Neural crest cell (in vitro differentiated cells): ENCODE measurements around the gene ELK4. TPM values are rescaled to one million over a fixed set of nuclear protein-coding genes. Genes with fewer than 3 reads are reported as not detected.

Experiments used
- DNase-seq: peaks from one replicate; pipeline ENCODE4 v3.0.0; 2021; ENCODE audit warnings: low read depth, mixed read lengths, low spot score
- H3K27ac Mint-ChIP-seq: one replicate; pipeline ENCODE4 v1.8.0; 2021; ENCODE audit warnings: mild to moderate bottlenecking, mixed read lengths; ENCODE audit not compliant: unreplicated experiment
- H3K27me3 Mint-ChIP-seq: 2 replicates; pipeline ENCODE4 v1.8.0; 2021; ENCODE audit warnings: low read depth, mild to moderate bottlenecking, mixed read lengths
- H3K36me3 Mint-ChIP-seq: 2 replicates; pipeline ENCODE4 v1.8.0; 2021; ENCODE audit warnings: low read depth, mild to moderate bottlenecking, mixed read lengths
- H3K4me1 Mint-ChIP-seq: 2 replicates; pipeline ENCODE4 v1.8.0; 2021; ENCODE audit warnings: mixed read lengths
- H3K4me3 Mint-ChIP-seq: one replicate; pipeline ENCODE4 v1.8.0; 2021; ENCODE audit warnings: mild to moderate bottlenecking, mixed read lengths
- H3K9me3 Mint-ChIP-seq: 2 replicates; pipeline ENCODE4 v1.8.0; 2021; ENCODE audit warnings: mixed read lengths
- CTCF ChIP-seq: fragments of 200-600 bp; sonication (generic); conservative IDR thresholded peaks from 2 replicates; pipeline ENCODE4 v1.5.0; 2021; ENCODE audit warnings: antibody characterized with exemption, mild to moderate bottlenecking
- total RNA-seq: library from RNA; stranded (reverse); gene quantifications from 2 replicates; pipeline ENCODE4 v1.2.1, GENCODE V29; 2021

ELK4 gene
- total RNA-seq, 1 donor from 2014 or later = 30.1 TPM

GRCh38 chr1:205662135-205662738 is 30.4 kb upstream of the ELK4 start:
- Mint-ChIP-seq H3K36me3 (no peaks in the 10 kb centered on the region), H3K9me3 (no peaks in the 10 kb centered on the region), H3K27ac (peak overlapping the region; percentile 71), H3K27me3 (no peaks in the 10 kb centered on the region), H3K4me1 (peaks cover 65% of the 10 kb centered on the region), H3K4me3 (peak overlapping the region; percentile 12)
- TF ChIP-seq CTCF = no peak
- no peak for DNase-seq

GRCh38 chr1:205661429-205662134 is 29.8 kb upstream of the ELK4 start:
- Mint-ChIP-seq H3K4me1 (peaks cover 64% of the 10 kb centered on the region), H3K9me3 (no peaks in the 10 kb centered on the region), H3K36me3 (no peaks in the 10 kb centered on the region), H3K27ac (no peak overlapping the region), H3K4me3 (no peak overlapping the region), H3K27me3 (no peaks in the 10 kb centered on the region)
- TF ChIP-seq CTCF = no peak
- DNase-seq = no peak

GRCh38 chr1:205660361-205660760 is 28.6 kb upstream of the ELK4 start:
- no peak for TF ChIP-seq CTCF
- Mint-ChIP-seq H3K27ac (no peak overlapping the region), H3K9me3 (no peaks in the 10 kb centered on the region), H3K36me3 (no peaks in the 10 kb centered on the region), H3K4me1 (peaks cover 52% of the 10 kb centered on the region), H3K27me3 (no peaks in the 10 kb centered on the region), H3K4me3 (no peak overlapping the region)
- no peak for DNase-seq

- no peak overlapping the region for H3K4me3 Mint-ChIP-seq
- no peaks in the 10 kb centered on the region for H3K36me3 Mint-ChIP-seq
- peak; percentile 93 for TF ChIP-seq CTCF
- H3K27ac Mint-ChIP-seq = no peak overlapping the region
- no peaks in the 10 kb centered on the region for H3K9me3 Mint-ChIP-seq
- H3K27me3 Mint-ChIP-seq = no peaks in the 10 kb centered on the region
- H3K4me1 Mint-ChIP-seq = peaks cover 48% of the 10 kb centered on the region
- DNase-seq = peak; percentile 79
These were observed 27.3 kb upstream of the ELK4 start for GRCh38 chr1:205658943-205659581.

- Mint-ChIP-seq H3K27me3 (no peaks in the 10 kb centered on the region), H3K4me1 (peaks cover 30% of the 10 kb centered on the region), H3K36me3 (no peaks in the 10 kb centered on the region), H3K9me3 (no peaks in the 10 kb centered on the region), H3K27ac (no peak overlapping the region), H3K4me3 (no peak overlapping the region)
- no peak for DNase-seq
- no peak for TF ChIP-seq CTCF
These were observed 24.4 kb upstream of the ELK4 start for GRCh38 chr1:205656236-205656635.
